Posterior cingulate gyrus (tissue), 11 donors: ENCODE measurements around the gene ZNF598.
A peak's percentile ranks its signal among the peaks of the same experiment; 100 is the strongest.
"Not testable (repeated sequence)": the region's sequence is repeated elsewhere in the genome, so short reads cannot be mapped to it uniquely, and the experiment has no call there.

ENCODE experiments used
- DNase-seq, 10 donors: peaks; one replicate each; pipeline versions ENCODE4 v3.0.0 to v3.0.0-alpha.2; 2020 to 2021; ENCODE audit warnings: mixed read lengths in 3 of 10
- intact Hi-C: fragments of 100-400 bp; cut with DNase I; formaldehyde crosslinking; loops from one replicate; pipeline ENCODE4 v1.15.1; 2023

Gene ZNF598

DNA sequence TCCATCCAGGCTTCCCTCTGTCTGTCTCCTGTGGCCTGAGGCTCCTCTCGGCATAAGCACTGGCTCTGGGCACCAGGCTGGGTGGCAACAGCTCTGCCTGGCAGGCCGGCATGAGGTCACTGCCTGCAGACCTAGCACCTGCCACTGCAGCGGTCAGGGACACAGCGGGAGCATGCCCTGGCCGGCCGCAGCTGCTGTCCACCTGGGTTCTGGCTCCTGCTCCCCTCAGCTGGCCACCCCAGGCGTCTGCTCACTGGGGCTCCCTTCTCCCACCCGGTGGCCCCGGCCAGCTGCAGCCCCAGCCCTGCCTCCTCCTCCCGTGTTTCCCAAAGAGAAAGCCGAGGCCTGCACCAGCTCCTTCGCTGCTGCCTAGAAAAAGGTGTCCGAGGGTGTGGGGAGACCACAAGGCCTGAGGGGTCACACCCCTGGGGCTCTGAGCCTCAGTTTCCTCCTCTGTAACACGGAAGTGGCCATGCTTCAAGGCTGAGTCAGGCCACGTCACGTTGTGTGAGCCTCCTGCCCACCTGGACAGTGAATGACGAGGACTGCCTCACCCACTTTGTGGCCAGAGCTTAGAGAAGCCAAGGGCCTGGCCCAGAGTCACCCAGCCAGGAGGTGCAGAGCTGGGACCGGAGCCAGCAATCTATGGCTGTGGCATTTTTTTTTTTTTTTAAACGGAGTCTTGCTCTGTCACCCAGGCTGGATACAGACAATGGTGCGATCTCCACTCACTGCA lies 31.3 kb upstream of the ZNF598 start:
- intact Hi-C loops: no loop called here
- peak in 2 of 10 donors; percentile 68 to 84 for DNase-seq

DNA sequence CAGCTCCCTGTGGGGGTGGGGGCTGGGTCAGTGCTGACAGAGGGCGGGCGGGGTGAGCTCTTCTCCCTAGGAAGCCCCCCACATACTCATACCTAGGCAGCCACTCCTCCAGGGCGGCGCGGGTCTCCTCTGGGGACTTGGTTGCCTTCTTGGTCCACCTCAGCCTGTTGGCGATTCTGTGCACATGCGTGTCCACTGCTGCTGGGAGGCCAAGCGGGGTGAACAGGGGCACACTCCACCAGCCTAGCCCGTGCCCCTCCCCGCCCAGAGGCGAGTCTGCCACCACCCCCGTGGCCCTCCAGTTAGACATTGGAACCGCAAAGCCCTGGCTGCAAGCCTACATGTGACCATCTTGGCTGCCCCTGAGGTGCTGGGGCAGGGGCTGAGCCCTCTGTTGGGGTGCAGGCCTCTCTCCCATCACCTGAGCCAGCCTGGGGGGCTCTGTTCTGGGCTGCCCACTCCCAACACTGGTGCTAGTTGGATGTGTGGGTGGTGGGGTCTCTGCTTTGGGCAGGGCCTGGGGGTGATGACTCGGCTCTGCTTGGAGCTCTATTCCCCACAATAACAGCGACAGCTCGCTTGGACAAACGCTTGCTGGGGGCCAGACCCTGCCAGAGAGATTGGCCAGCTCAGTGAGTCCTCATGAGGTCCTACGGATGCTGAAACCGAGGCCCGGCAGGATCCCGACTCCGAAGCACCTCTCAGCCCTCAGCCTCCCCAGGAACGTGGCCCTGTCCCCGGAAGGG lies 30.6 kb upstream of the ZNF598 start:
- intact Hi-C loops: no loop called here
- DNase-seq: peak in 1 of 10 donors; percentile 58

DNA sequence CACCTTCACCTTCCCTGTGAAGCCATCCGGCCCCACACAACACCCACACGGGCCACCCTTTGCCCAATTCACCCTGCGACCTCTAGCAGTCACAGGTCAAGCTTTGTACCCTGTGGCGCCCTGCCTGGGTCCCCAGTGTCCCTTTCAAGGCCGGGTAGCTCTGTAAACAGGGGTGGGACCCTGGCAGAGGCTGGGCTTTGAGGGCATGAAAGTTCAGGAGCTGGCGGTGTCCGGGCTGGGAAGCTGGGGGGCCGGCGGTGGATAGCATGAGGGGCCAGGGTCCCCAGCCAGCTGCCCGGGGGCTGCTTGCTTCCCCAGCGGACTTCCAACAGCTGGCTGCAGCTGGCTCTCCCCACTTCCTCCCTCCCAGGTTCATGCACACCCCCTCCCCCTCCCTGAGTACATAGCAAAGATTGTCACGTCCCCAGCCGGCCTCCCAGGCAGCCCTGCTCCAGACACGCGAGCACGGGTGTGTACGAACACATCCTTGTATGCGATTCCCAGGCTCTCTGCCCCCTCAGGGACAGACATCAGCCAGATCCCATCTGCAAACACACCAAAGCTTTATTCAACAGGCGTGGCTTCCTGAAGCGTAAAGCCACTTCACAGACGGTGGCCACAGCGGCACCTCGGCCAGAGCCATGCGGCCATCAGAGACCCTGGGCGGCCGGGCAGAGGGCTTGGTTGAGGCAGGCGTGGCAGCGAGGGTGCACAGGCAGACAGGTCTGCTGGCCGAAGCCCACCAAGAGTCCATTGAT lies 29.8 kb upstream of the ZNF598 start:
- intact Hi-C loops: no loop called here
- DNase-seq: peak in 2 of 10 donors; percentile 55 to 57

DNA sequence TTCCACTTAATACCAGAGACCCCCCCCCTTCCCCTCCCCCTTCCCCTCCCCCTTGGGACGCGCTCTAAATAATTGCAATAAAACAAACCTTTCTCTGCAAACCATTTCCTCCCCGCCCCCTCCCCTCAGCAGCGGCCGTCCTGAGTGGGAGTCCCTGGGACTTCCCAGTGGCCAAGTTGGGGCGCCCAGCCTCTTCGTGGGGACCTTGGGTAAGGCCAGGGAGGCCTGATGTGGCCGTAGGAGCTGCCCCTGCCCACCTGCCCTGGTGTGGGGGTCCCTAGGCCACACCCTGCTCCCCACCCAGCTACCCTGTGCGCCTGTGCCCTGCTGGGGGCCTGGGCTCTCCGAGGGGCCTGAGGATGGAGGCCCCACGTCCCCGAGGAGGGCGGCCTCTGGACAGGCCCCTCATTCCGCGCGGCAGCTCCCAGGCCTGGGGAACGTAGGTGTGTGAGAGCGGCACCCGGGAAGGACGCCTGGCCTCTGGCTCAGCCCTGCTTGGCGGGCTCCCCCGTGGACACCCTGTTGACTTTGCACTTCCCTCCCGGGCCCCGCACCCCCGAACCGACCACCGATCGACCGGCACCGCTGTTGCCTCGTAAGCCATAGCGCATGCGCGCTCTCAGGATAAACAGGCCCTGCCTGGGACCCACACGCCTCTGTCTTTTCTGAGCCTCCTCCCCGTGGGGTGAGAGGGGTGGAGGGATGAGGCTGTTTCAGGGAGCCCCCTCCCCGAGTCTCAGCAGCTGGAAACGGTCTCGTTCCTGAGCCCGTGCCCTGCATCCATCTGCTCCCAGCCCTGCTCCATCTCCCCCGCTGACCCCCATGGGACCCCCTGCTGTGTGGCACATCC lies 29.0 kb upstream of the ZNF598 start:
- intact Hi-C loops: no loop called here
- DNase-seq: peak in 1 of 10 donors; percentile 59

DNA sequence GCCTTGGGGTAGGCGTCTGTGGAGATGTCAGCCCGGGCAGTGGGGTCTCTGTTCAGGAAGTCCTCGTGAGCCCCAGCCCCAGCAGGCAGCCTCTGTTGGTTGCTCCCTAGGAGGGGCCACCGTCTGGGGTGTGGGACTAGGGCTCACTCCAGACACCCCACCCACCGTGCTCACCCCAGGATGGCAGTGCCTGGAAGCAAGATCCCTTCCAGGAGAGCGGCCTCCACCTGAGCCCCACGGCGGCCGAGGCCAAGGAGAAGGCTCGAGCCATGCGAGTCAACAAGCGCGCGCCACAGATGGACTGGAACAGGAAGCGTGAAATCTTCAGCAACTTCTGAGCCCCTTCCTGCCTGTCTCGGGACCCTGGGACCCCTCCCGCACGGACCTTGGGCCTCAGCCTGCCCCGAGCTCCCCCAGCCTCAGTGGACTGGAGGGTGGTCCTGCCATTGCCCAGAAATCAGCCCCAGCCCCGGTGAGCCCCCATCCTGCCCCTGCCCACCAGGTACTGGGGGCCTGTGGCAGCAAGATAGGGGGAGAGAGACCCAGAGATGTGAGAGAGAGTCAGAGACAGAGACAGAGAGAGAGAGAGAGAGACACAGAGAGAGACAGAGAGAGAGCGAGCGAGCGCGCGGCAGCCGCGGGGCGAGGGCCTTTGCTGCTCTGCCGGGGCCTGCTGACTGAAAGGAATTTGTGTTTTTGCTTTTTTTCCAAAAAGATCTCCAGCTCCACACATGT lies 28.2 kb upstream of the ZNF598 start:
- DNase-seq: no peak
- intact Hi-C loops: no loop called here

DNA sequence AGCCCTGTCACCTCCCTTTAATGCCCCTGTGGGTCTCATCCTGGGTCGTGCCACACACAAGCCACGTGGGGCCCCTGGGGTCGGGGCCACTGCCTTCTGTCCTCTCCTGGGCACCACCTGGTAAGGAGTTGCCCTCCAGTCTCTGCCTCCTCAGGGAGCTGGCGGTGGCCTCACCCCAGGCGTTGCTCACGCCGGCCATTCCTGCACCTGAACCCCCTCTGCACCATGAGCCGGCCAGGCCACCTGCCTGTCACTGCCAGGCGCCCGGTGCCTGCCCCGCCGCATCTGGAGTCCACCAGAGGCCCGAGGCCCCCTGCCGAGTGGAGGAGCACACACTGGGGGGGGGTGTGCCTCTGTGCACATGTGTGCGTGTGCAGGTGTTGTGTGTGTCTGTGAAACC lies 27.5 kb upstream of the ZNF598 start:
- no peak for DNase-seq
- intact Hi-C loops: no loop called here

DNA sequence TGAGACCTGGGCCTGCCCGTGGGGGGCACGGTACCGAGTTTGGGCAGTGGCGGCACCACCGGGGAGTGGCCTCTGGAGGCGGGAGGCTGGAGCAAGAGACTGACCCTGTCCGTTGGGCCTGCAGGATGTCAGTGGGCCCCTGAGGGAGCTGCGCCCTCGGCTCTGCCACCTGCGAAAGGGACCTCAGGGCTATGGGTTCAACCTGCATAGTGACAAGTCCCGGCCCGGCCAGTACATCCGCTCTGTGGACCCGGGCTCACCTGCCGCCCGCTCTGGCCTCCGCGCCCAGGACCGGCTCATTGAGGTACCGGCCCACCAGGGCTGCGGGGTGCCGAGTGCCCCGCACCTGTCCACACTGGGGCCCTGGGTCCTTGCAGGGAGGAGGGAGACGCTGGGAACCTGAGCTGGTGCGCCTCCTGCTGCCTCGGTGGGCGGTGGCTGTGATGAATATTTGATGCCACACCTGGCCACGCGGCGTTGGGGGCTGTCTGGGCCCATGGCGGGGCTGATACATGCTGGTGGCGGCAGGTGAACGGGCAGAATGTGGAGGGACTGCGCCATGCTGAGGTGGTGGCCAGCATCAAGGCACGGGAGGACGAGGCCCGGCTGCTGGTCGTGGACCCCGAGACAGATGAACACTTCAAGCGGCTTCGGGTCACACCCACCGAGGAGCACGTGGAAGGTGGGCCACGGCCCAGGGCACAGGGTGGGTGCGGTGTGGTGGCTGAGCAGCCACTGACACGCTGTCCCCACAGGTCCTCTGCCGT lies 26.8 kb upstream of the ZNF598 start:
- intact Hi-C loops: no loop called here
- no peak for DNase-seq

DNA sequence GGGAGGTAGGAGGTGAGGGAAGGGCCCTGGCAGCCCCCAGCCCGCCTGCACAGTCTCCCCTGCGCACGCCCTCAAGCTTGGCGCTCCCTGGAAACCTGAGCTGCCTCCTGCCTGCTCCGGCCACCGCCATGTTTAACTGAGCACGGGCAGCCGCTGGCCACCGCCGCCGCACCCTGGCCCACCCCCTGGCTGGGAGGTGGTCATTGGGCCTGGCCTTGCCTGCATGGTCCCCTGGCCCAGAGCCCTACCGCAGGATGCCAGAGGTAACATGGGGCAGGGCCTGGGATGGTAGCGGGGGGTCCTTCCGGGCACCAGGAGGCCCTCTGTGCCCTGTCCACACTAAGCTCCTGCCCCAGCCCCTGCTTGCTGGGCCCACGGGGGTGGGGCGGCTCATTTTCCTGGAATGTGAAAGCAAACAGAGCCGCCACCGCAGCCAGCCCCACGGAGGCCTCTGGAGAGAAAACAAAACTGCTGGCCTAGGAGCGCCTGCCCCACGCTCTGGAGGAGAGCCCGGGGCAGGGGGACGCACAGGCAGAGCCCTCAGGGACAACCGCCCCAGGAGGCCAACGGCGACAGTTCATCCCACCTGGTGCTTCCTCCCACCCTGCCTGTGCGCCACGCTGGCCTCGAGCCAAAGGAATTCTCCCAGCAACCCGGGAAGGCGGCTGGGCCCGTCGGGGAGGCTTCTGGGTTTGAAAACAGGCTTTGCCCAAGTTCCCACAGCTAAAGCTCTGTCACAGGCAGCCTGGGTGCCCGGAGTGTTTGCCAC lies 26.0 kb upstream of the ZNF598 start:
- intact Hi-C loops: no loop called here
- peak in 2 of 10 donors; percentile 34 to 72 for DNase-seq

DNA sequence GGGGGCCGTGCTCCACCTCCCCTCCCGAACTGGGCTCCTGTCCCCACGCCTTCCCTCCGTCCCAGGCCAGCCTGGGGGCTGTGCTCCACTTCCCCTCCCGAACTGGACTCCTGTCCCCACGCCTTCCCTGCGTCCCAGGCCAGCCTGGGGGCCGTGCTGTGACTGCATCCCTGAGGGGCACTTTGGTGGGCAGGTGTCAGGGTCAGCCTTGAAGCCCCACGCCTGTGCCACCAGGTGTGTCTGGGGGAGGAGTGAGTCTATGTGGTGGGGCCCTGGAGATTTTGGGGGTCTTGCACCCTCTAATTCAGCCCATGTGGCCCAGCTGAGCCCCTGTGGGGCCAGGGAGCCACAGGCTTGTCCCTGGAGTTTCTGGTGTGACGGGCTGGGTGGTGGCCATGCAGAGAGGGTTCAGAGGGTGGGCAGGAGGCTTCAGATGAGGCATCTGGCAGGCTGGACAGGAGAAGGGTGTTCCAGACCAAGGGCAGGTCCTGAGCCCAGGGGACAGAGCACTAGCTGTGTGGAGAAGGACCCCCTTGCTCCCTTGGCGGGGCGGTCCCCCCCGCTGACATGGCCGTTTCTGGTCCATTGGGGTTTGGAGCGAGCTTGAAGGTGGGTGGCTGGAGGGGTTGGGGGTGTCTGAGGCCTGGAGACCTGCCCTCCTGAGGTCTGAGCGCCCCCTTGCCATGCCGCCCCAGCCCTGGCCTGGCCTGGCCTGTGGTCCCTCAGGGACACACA lies 25.2 kb upstream of the ZNF598 start:
- intact Hi-C loops: no loop called here

DNA sequence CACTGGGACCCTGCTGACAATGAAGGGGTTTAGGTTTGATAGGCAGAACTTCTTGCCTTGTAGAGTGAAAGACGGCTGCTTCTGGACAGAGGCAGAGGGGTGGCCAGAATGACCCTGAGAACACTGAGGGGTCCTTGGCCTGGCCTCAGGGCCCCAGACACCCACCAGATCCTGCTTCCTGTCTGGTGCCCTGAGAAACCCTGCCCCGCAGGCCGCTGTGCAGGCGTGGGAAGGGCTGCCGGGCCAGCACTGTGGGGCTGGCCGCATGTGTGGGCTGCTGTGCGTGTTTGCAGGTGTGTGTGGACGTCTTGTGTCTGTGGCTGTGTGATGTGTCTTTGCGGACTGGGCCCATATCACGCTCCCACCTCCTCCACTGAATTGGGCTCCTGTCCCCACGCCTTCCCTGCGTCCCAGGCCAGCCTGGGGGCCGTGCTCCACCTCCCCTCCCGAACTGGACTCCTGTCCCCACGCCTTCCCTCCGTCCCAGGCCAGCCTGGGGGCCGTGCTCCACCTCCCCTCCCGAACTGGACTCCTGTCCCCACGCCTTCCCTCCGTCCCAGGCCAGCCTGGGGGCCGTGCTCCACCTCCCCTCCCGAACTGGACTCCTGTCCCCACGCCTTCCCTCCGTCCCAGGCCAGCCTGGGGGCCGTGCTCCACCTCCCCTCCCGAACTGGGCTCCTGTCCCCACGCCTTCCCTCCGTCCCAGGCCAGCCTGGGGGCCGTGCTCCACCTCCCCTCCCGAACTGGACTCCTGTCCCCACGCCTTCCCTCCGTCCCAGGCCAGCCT lies 24.5 kb upstream of the ZNF598 start:
- intact Hi-C loops, DNase-seq: not testable (repeated sequence)

More for the DNA sequence above, 25.2 kb upstream of the ZNF598 start:
- DNase-seq: no peak

DNA sequence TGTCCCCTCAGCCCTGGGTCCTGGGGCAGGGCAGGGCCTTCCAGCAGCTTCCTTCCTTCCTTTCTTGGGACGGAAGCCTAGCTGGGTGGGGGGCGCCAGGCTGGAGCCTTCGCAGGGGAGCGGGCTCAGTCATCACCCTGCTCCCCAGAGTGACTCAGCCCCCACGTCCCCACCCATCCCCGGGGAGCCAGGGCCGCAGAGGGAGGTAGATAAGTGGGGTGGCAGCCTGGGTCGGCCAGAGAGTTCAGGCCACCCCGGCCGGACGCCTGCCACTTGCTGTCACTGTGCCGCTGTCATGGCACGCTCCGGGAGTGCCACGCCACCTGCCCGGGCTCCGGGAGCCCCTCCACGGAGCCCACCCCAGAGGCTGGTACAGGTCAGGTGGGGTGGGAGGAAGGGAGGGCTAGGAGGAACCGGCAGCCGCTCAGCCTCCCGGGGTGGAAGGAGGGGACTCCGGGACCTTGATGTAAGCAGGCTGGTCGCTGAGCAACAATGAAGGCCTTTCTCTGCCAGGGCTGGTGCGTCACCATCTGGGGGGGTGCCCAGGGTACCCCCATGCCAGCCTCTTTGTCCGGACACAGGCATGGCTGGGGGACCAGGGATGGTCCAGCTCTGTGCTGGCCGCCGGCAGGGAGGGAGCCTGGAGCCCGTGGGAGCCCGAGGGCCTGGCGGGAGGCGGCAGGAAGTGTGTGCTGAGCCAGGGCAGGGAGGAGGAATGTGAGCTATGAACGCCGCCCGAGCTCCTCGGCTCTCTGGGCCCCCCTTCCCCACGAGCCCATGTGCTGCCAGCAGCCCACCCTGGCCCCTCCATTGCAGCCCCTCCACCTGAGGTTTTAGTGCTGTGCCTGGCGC lies 23.7 kb upstream of the ZNF598 start:
- intact Hi-C loops: no loop called here
- DNase-seq: peak; percentile 76 to 99 (median 88)

DNA sequence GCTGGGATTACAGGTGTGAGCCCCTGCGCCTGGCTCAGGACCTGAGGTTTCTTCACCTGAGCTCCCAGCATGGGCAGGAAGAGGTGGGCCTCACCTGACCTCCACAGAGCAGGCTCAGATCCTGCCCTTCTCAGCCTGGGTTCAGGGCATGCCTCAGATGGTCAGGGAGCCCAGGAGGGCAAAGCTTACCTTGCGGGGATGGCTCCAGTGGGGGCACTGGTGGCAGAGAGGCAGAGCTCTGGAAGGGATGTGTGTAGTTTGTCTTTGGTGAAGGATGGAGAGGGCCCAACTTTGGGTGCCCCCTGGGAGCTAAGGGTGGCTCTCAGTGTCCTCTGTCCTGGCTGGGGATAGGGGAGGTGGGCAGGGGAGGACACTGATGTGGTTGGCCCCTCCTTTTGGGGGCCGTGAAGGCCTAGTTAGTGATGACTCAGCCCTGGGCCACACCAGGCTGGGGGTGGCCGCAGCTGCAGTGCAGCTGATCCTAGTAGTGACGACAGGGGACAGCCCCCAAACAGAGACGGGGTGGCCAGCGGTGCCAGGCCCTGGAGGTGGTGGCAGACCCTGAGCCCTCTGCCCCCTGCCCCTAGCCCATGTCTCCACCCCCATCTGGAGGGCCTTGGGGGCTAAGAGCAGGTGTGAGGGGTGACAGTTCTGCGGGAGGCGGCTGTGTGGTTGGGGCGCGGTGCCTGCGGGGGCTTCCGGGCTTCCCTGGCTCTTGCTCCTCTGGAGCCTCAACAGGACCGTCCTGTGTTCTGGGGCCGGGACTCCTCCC lies 22.9 kb upstream of the ZNF598 start:
- DNase-seq: peak in 4 of 10 donors; percentile 39 to 92 (median 58)
- intact Hi-C loops: no loop called here

DNA sequence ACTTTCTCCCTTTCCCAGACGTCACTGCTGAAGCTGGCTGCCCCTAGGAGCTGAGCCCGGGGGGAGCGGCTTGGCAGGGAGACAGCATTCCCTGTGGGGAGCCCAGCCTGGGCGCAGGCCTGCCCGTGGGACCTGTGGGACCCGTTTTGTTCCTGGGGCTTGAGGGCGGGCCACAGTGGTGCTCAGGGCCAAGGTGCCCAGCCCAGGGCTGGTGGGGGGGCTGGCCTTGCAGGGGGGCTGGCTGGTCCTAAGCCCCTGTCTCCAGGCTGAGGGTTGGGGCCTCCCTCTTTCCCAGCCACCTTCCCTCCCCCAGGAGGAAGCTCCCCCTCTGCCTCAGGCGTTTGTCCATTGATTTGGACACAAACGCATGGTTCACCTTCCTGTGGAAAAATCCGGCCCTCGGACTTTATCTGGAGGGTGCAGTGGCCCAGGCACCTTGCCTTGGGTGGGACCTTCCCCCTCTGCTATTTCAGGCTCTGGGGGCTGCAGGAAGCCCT lies 21.5 kb upstream of the ZNF598 start:
- intact Hi-C loops: no loop called here
- DNase-seq: no peak

DNA sequence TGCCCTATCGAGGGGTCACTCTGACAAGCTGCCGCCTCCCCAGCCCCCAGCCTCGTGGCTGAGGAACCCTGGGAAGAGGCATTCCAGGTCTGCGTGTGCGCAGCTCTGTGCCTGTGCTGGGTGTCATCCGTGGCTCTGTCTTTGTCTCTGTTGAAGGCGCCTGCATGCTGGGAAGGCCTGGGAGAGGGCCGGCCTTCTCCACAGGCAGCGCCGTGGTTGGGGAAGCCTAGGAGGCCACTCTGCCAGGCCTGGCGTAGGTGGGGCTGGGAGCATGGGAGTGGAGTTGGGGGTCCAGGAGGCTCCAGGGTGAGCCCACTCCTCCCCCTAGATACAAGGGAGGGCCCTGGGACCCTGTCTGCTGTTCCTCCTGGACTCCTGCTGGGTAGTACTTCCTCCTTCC lies 20.4 kb upstream of the ZNF598 start:
- intact Hi-C loops: no loop called here
- no peak for DNase-seq

DNA sequence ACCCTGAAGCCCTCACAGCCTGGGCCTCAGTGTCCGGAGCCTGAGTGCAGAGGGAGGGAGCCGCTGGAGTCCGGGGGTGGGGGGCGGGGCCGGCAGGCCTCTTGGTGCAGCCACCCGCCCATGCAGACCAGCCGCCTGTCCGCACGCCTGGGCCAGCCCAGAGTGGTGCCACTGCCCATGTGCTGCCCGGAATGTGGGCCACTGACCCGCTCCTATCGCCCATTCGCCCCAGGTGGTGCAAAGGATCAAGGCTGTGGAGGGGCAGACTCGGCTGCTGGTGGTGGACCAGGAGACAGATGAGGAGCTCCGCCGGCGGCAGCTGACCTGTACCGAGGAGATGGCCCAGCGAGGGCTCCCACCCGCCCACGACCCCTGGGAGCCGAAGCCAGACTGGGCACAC lies 19.7 kb upstream of the ZNF598 start:
- no peak for DNase-seq
- intact Hi-C loops: no loop called here
